ENCODE data around the gene ADAP2. TPM values are rescaled to one million over a fixed set of nuclear protein-coding genes. Genes with fewer than 3 reads are reported as not detected.
A peak's percentile ranks its signal among the peaks of the same experiment; 100 is the strongest.
"Not testable (repeated sequence)": the region's sequence is repeated elsewhere in the genome, so short reads cannot be mapped to it uniquely, and the experiment has no call there.

The ADAP2 gene
- total RNA-seq, 2 experiments from 2014 or later, result 0.89 to 1.6 TPM

DNA sequence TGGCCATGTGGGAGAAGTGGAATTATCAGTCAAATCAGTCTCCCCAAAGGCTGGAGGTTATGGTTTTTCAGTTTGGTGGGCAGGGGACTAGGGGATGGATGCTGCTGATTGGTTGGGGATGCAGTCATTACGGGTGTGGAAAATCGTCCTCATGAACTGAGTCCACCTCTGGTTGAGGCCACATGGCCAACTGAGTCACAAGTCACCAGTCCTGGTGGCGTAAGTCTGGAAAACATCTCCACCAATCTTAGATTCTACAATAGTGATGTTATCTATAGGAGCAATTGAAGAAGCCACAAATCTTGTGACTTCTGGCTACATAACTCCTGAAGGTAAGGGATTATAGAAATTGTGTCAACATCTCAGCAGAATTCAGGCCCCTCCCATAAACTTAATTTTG lies 43.9 kb downstream of the ADAP2 start:
- no peak for ATAC-seq
- CTCF ChIA-PET, result no interaction called here
- Mint-ChIP-seq H3K27me3 (peaks cover 9% of the 10 kb centered on the region), H3K27ac (no peak overlapping the region), H3K4me1 (peaks cover 29% of the 10 kb centered on the region), H3K9me3 (ENCODE audit: low read depth) (no peaks in the 10 kb centered on the region), H3K4me3 (no peak overlapping the region), H3K36me3 (no peaks in the 10 kb centered on the region)
- no peak for DNase-seq

DNA sequence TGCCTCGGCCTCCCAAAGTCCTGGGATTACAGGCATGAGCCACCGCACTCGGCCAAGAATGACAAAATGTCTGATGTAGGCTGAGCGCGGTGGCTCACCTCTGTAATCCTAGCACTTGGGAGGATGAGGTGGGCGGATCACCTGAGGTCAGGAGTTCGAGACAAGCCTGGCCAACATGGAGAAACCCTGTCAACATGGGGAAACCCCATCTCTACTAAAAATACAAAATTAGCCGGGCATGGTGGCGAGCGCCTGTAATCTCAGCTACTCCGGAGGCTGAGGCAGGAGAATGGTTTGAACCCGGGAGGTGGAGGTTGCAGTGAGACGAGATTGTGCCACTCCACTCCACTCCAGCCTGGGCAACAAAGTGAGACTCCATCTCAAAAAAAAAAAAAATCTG lies 46.2 kb downstream of the ADAP2 start:
- peaks cover 31% of the 10 kb centered on the region for H3K4me1 Mint-ChIP-seq
- not testable (repeated sequence) for H3K36me3 Mint-ChIP-seq; H3K27me3 Mint-ChIP-seq; H3K9me3 Mint-ChIP-seq (ENCODE audit: low read depth); ATAC-seq; H3K4me3 Mint-ChIP-seq; DNase-seq; H3K27ac Mint-ChIP-seq
- CTCF ChIA-PET, result interaction anchor here (1.1 to 1.3 kb wide), 2 partner anchors 45 to 61 kb away, joined by 3 read pairs; partner anchors contain the start of gene TEFM

DNA sequence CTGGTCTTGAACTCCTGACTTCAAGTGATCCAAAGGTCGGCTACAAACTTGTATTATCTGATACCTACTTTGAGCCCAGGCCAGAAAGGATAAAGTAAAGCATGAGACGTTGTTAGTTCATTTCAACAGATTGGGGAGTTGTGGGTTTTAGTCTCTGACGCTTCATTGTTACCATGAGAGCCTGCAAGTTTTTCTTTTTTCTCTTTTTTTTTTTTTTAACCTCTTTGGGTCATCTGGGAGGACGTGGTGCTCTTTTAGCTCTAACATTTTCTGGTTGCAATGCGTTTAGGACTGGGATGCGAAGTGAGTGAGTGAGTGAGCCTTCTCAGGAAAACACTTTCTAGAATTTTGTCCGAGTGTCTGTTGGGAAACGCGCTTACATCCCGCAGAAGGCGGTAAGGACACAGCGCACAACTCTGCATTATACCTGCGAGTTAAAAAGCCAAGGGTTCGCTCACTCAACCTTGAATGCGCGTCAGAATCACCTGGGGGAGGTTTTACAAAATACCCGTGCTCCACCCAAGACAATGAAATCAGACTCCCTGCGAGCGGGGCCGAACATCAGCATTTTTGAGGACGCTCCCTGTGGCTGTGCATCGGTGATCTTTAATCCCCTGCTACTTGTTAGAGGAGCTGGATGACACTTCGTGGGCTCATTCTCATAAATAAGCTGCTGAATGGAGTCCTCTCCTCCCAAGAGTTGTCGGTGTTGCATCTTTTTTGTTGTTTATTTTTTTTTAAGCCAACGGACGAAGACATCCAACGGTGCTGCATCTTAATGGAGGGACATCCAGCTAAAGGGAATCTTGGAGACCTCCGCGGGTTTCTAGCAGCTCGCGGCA lies 48.5 kb downstream of the ADAP2 start:
- ATAC-seq, result peak; percentile 6
- H3K27ac Mint-ChIP-seq, result peak overlapping the region; percentile 86
- H3K4me3 Mint-ChIP-seq, result peak overlapping the region; percentile 89
- H3K27me3 Mint-ChIP-seq, result peaks cover 9% of the 10 kb centered on the region
- H3K9me3 Mint-ChIP-seq (ENCODE audit: low read depth), result no peaks in the 10 kb centered on the region
- peaks cover 37% of the 10 kb centered on the region for H3K4me1 Mint-ChIP-seq
- no peak for DNase-seq
- CTCF ChIA-PET, result interaction anchor here (0.6 to 1.7 kb wide), 3 partner anchors 27 to 889 kb away, joined by 3 to 4 read pairs (median 3); partner anchors contain the start of gene COPRS
- peaks cover 17% of the 10 kb centered on the region for H3K36me3 Mint-ChIP-seq

DNA sequence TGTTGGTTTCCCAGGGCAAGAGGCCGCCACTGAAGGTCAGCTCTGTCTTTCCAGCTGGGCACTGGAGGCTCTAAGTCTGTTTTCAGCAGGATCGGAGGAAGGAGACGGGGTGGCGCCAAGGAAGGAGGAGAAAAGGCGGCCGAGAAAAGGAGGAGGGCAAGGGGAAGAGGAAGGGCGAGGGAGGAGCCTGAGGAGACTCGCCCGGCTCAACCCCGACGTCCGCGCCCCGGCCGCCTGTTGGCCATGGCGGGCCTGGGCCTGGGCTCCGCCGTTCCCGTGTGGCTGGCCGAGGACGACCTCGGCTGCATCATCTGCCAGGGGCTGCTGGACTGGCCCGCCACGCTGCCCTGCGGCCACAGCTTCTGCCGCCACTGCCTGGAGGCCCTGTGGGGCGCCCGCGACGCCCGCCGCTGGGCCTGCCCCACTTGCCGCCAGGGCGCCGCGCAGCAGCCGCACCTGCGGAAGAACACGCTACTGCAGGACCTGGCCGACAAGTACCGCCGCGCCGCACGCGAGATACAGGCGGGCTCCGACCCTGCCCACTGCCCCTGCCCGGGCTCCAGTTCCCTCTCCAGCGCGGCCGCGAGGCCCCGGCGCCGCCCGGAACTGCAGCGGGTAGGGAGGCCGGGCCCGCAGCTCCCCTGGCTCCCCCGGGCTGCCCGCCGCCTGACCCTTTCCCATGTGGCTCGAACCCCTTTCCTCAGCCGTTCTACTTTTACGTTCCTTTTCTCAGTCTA lies 49.3 kb downstream of the ADAP2 start, which contains the start of gene RNF135:
TSS of gene RNF135 (plus strand) at position 209 of the 737 bp plus-strand sequence. CDS start at position 244, 35 bp downstream.
- Mint-ChIP-seq H3K4me1 (peaks cover 37% of the 10 kb centered on the region), H3K36me3 (peaks cover 23% of the 10 kb centered on the region), H3K9me3 (ENCODE audit: low read depth) (no peaks in the 10 kb centered on the region), H3K4me3 (peak within 1 kb of the TSS; percentile 89), H3K27ac (peak within 1 kb of the TSS; percentile 95), H3K27me3 (peaks cover 9% of the 10 kb centered on the region)
- ATAC-seq, result peak; percentile 90
- peak; percentile 74 for DNase-seq
- CTCF ChIA-PET, result interaction anchor here (0.7 to 1.7 kb wide), 4 partner anchors 17 to 888 kb away, joined by 3 to 4 read pairs (median 3); partner anchors contain the start of gene COPRS

DNA sequence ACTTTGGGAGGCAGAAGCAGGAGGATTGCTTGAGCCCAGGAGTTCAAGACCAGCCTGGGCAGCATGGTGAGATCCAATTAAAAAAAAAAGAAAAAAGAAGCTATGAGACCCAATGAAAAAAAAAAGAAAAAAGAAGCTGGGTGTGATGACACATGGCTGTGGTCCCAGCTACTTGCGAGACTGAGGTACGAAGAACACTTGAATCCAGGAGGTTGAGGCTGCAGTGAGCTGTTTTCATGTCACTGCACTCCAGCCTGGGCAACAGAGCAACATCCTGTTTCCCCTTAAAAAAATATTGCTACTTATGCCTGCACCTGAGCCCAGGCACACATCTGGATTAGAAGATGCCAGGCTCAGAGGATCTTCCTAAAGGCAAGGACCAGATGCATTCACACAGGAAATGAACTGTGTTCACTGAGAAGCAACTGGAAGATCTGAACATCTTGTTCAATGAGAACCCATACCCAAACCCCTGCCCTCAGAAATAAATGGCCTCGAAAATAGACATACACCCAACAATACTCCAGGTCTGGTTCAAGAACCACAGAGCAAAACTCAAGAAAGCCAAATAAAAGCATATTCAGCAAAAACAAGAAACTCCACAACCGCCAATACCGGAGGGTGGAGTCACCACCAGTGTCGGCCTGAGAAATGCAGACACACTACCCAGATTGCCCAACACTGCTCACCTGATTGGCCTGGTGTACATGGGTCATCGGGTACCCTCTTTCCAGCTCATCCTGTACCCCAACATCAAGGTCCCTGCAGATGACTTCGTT lies 53.5 kb downstream of the ADAP2 start:
- no peak overlapping the region for H3K27ac Mint-ChIP-seq
- no peaks in the 10 kb centered on the region for H3K27me3 Mint-ChIP-seq
- ATAC-seq (no peak), DNase-seq (no peak)
- CTCF ChIA-PET, result no interaction called here
- H3K4me3 Mint-ChIP-seq, result no peak overlapping the region
- H3K36me3 Mint-ChIP-seq, result peaks cover 23% of the 10 kb centered on the region
- peaks cover 22% of the 10 kb centered on the region for H3K4me1 Mint-ChIP-seq
- no peaks in the 10 kb centered on the region for H3K9me3 Mint-ChIP-seq (ENCODE audit: low read depth)

DNA sequence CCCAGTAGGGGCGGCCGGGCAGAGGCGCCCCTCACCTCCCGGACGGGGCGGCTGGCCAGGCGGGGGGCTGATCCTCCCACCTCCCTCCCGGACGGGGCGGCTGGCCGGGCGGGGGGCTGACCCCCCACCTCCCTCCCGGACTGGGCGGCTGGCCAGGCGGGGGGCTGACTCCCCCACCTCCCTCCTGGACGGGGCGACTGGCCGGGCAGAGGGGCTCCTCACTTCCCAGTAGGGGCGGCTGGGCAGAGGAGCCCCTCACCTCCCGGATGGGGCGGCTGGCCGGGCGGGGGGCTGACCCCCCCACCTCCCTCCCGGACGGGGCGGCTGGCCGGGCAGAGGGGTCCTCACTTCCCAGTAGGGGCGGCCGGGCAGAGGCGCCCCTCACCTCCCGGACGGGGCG lies 58.2 kb downstream of the ADAP2 start:
- H3K27me3 Mint-ChIP-seq; H3K27ac Mint-ChIP-seq; H3K9me3 Mint-ChIP-seq (ENCODE audit: low read depth); DNase-seq; H3K4me1 Mint-ChIP-seq; CTCF ChIA-PET; ATAC-seq; H3K4me3 Mint-ChIP-seq: not testable (repeated sequence)
- peaks cover 13% of the 10 kb centered on the region for H3K36me3 Mint-ChIP-seq

DNA sequence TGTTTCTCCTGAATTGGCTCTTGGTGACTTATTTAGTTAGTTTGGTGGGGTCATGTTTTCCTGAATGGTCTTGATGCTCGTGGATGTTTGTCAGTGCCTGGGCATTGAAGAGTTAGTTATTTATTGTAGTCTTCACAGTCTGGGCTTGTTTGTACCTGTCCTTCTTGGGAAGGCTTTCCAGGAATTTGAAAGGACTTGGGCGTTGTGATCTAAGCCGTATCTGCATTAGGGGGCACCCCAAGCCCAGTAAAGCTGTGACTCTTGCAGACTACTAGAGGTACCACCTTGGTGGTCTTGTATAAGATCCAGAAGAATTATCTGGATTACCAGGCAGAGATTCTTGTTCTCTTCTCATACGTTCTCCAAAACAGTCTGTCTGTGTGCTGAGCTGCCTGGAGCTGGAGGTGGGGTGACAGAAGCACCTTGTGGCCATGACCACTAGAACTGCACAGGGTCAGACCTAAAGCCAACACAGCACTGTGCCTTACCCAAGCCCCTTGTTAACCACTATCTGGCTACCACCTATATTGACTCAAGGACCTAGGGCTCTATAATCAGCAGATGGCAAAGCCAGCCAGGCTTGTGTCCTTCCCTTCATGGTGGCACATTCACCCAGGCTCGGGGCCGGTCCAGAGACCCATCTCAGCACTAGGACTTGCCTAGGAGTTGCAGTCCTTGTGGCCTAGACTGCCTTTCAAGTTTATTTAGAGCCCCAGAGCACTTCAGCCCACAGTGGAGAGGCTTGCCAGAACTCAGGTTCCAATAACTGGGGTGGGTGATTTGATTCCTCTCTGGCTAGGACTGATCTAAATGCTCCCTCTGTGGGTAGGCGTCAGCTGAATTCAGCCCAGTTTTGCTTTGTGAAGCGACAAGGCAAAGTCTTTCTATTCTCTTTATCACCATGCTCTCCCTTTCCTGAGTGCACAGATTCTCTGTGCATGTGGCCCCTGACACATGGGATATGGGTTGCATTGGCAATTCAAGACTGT lies 60.1 kb downstream of the ADAP2 start:
- ATAC-seq (no peak), DNase-seq (no peak)
- peaks cover 6% of the 10 kb centered on the region for H3K4me1 Mint-ChIP-seq
- CTCF ChIA-PET, result no interaction called here
- H3K27ac Mint-ChIP-seq, result no peak overlapping the region
- H3K4me3 Mint-ChIP-seq, result no peak overlapping the region
- peaks cover 12% of the 10 kb centered on the region for H3K36me3 Mint-ChIP-seq
- peaks cover 3% of the 10 kb centered on the region for H3K9me3 Mint-ChIP-seq (ENCODE audit: low read depth)
- H3K27me3 Mint-ChIP-seq, result no peaks in the 10 kb centered on the region

DNA sequence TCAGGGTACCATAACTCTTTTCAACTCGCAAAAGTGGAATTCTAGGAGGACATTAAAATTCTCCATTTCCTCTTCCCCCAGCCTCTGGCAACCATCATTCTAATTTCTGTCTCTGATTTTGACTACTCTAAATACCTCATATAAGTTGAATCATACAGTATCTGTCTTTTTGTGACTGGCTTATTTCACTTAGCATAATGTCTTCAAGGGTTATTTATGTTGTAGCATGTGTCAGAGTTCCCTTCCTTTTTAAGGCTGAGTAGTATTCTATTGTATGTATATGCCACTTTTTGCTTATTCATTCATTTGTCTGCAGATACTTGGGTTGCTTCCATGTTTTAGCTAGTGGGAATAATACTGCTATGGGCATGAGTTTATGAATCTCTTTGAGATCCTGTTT lies 61.1 kb downstream of the ADAP2 start:
- Mint-ChIP-seq H3K4me1 (peaks cover 6% of the 10 kb centered on the region), H3K9me3 (ENCODE audit: low read depth) (peaks cover 3% of the 10 kb centered on the region), H3K27me3 (no peaks in the 10 kb centered on the region), H3K36me3 (peaks cover 12% of the 10 kb centered on the region), H3K4me3 (no peak overlapping the region), H3K27ac (no peak overlapping the region)
- CTCF ChIA-PET, result interaction anchor here (0.6 kb wide), 1 partner anchor 10 kb away, joined by 5 read pairs; no protein-coding TSS in a partner anchor
- ATAC-seq (no peak), DNase-seq (no peak)

DNA sequence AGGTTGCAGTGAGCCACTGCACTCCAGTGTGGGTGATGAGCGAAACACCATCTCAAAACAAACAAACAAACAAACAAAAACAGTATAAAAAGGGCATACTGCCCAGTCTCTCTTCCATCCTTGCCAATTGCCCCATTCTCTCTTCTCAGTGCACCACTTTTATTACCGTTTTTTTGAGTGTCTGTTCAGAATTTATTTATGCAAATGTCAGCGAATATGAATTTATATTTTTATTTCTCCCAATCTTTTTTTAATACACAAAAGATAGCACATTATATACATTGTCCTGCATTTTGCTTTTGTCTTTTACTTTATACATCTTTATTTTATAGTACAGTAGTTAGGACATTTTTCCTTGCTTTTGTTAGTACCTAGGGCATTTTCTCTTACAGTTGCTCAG lies 68.7 kb downstream of the ADAP2 start:
- CTCF ChIA-PET, result no interaction called here
- DNase-seq (no peak), ATAC-seq (no peak)
- no peaks in the 10 kb centered on the region for H3K27me3 Mint-ChIP-seq
- H3K27ac Mint-ChIP-seq, result no peak overlapping the region
- peaks cover 9% of the 10 kb centered on the region for H3K36me3 Mint-ChIP-seq
- H3K4me1 Mint-ChIP-seq, result no peaks in the 10 kb centered on the region
- H3K9me3 Mint-ChIP-seq (ENCODE audit: low read depth), result no peaks in the 10 kb centered on the region
- H3K4me3 Mint-ChIP-seq, result no peak overlapping the region

DNA sequence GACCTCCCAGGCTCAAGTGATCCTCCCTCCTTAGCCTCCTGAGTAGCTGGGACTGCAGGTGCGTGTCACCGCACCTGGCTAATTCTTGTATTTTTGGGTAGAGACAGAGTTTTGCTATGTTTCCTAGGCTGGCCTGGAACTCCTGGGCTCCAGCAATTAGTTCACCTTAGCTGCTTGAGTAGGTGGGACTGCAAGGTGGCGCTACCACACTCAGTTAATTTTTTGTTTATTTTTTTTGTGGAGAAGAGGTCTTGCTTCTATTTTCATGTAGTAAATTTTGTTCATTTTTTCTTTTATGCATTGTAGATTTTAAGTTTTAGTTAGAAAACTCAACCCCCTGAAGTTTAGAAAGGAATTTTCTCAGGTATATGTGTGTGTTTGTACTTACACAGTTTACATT lies 70.8 kb downstream of the ADAP2 start:
- CTCF ChIA-PET, result interaction anchor here (0.7 kb wide), 1 partner anchor 9 kb away, joined by 5 read pairs; no protein-coding TSS in a partner anchor
- peaks cover 12% of the 10 kb centered on the region for H3K36me3 Mint-ChIP-seq
- H3K27ac Mint-ChIP-seq, result no peak overlapping the region
- H3K4me1 Mint-ChIP-seq, result no peaks in the 10 kb centered on the region
- H3K9me3 Mint-ChIP-seq (ENCODE audit: low read depth), result no peaks in the 10 kb centered on the region
- no peaks in the 10 kb centered on the region for H3K27me3 Mint-ChIP-seq
- no peak overlapping the region for H3K4me3 Mint-ChIP-seq
- ATAC-seq (no peak), DNase-seq (no peak)

DNA sequence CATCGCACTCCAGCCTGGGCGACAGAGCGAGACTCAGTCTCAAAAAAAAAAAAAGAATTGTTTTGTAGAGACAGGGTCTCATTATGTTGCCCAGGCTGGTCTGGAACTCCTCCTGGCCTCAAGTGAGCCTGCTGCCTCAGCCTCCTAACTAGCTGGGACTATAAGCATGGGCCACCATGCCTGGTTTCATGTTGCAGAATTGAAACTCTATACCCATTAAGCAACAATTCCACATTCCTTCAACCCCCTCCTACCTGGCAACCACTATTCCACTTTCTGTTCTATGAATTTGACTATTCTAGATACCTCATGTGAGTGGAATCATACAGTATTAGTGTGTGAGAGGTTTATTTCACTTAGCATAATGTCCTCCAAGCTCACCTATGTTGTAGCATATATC lies 73.6 kb downstream of the ADAP2 start:
- no peaks in the 10 kb centered on the region for H3K27me3 Mint-ChIP-seq
- H3K9me3 Mint-ChIP-seq (ENCODE audit: low read depth), result no peaks in the 10 kb centered on the region
- CTCF ChIA-PET, result no interaction called here
- ATAC-seq (no peak), DNase-seq (no peak)
- no peak overlapping the region for H3K4me3 Mint-ChIP-seq
- H3K36me3 Mint-ChIP-seq, result peaks cover 15% of the 10 kb centered on the region
- H3K4me1 Mint-ChIP-seq, result no peaks in the 10 kb centered on the region
- H3K27ac Mint-ChIP-seq, result no peak overlapping the region

DNA sequence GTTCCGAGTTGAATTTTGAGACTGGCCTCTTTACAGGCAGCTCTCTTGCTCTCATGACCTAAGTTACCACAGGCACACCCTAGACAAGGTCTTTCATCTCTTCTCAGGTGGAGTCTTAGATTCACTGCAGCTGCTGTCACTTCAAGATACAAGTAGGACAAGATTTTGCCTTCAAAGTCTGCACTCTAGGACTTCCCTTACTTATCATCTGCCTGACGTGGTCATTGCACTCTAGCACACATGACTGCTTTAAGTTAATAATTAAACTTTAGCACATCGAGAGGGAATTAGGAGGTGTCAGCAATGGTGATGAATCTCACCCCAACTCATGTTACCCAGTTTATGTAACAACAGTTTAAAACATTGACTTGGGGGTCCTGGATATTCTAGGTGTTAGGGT lies 74.7 kb downstream of the ADAP2 start:
- Mint-ChIP-seq H3K4me1 (no peaks in the 10 kb centered on the region), H3K27ac (no peak overlapping the region), H3K27me3 (no peaks in the 10 kb centered on the region), H3K4me3 (no peak overlapping the region), H3K9me3 (ENCODE audit: low read depth) (no peaks in the 10 kb centered on the region), H3K36me3 (peaks cover 14% of the 10 kb centered on the region)
- CTCF ChIA-PET, result interaction anchor here (1.3 kb wide), 1 partner anchor 12 kb away, joined by 3 read pairs; no protein-coding TSS in a partner anchor
- DNase-seq, result no peak
- ATAC-seq, result no peak
